Prostate gland (tissue), 2 donors: Measurements from ENCODE around the gene ARHGEF12.

Experiments
- CTCF ChIP-seq, 4 experiments: fragments of 200-600 bp in 2 of 4; fragments of 450-650 bp in 2 of 4; sonication (generic) in 2 of 4; IDR thresholded peaks; 1 replicate in 3 of 4; 2 replicates in 1 of 4; pipeline ENCODE4 v1.5.1; 2016 to 2019; ENCODE audit warnings: antibody characterized with exemption in 4 of 4, mild to moderate bottlenecking in 2 of 4, moderate library complexity in 2 of 4
- POLR2A ChIP-seq: fragments of 450-650 bp; IDR thresholded peaks from one replicate; pipeline ENCODE4 v1.6.1; 2016; ENCODE audit warnings: antibody characterized with exemption, mild to moderate bottlenecking
- POLR2AphosphoS5 ChIP-seq: sonication (generic); formaldehyde crosslinking; IDR thresholded peaks from one replicate; pipeline ENCODE4 v1.6.1; 2017; ENCODE audit warnings: antibody characterized with exemption

- TF ChIP-seq CTCF (IDR thresholded peaks at IDR 0.05) (no peak), POLR2A (no peak), POLR2AphosphoS5 (no peak)
These were observed 1.3 kb downstream of the ARHGEF12 start for GRCh38 chr11:120337355-120338106.
